NB4 (cell line): ENCODE results near the gene GKN2.

Source experiments
- CTCF ChIP-seq: IDR thresholded peaks from one replicate; pipeline ENCODE4 v1.5.1; 2012; ENCODE audit warnings: low read depth, low read length
- POLR2A ChIP-seq: IDR thresholded peaks from 2 replicates; pipeline ENCODE4 v1.6.1; 2011; ENCODE audit warnings: mild to moderate bottlenecking; ENCODE audit not compliant: insufficient read length; ENCODE audit errors: extremely low read depth

GRCh38 chr2:68969736-68970490 is 17.2 kb upstream of the GKN2 start:
- TF ChIP-seq CTCF (no peak), POLR2A (no peak)
